ENCODE data around the gene PPP1R26.
"Not testable (repeated sequence)": the region's sequence is repeated elsewhere in the genome, so short reads cannot be mapped to it uniquely, and the experiment has no call there.

PPP1R26 gene

DNA sequence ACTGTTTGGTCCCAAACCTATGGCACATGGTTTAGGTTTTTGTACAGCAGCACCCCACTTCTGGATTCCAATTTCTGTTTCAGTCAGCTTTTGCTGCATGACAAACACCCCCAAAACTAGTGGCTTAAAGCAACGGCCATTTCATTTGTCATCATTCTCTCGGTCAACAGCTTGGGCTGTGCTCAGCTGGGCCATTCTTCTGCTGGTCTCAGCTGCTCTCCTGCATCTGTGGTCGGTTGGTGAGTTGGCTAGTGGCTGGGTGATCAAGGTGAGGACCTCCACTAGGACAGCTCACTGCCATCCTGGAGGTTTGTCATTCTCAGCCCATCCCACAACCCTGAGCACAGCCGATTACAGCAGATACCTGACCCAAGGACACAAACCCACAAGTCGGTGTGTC lies 24.8 kb upstream of the PPP1R26 start:
- peaks cover 22% of the 10 kb centered on the region for H3K27me3 Mint-ChIP-seq (ENCODE audit: low read depth)

DNA sequence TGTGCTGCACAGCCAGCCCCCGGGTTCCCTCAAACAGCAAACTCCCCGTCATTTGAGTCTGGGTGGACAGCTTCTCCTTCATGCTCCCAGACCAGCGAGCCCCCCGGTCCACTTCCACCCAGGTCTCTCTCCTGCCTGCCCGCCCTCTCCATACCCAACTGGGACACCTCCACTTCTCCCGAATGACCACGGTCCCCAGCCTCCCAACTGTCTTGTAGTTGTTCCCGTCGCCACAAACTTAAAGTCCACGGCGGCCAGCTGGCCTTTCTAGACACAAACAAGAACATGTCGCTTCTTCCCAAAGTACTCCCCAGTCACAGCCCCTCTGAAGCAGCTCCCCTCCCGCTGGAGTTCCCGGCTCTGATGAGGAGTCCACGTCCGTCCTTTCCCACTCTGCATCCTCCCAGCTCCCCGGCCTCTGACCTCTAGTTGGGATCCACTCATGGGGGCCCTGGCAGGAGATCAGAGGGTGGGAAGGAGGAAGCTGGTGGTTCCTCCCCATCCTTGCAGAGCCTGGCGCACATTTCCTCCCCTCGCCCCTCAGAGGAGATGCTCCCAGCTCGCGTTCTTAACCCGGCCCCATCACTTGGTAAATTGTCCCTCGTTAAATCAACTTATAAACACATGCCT lies 24.1 kb upstream of the PPP1R26 start:
- Mint-ChIP-seq H3K27me3 (ENCODE audit: low read depth) (peaks cover 25% of the 10 kb centered on the region), H3K36me3 (ENCODE audit: low read depth) (no peaks in the 10 kb centered on the region), H3K4me3 (no peak overlapping the region), H3K9me3 (peaks cover 11% of the 10 kb centered on the region), H3K4me1 (no peaks in the 10 kb centered on the region), H3K27ac (no peak overlapping the region)
- TF ChIP-seq, protein P1, sequence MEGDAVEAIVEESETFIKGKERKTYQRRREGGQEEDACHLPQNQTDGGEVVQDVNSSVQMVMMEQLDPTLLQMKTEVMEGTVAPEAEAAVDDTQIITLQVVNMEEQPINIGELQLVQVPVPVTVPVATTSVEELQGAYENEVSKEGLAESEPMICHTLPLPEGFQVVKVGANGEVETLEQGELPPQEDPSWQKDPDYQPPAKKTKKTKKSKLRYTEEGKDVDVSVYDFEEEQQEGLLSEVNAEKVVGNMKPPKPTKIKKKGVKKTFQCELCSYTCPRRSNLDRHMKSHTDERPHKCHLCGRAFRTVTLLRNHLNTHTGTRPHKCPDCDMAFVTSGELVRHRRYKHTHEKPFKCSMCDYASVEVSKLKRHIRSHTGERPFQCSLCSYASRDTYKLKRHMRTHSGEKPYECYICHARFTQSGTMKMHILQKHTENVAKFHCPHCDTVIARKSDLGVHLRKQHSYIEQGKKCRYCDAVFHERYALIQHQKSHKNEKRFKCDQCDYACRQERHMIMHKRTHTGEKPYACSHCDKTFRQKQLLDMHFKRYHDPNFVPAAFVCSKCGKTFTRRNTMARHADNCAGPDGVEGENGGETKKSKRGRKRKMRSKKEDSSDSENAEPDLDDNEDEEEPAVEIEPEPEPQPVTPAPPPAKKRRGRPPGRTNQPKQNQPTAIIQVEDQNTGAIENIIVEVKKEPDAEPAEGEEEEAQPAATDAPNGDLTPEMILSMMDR (IDR thresholded peaks at IDR 0.05; ENCODE audit: unreplicated experiment in 3 of 3): no peak

More for the DNA sequence above, 24.8 kb upstream of the PPP1R26 start:
- peaks cover 11% of the 10 kb centered on the region for H3K9me3 Mint-ChIP-seq
- no peak overlapping the region for H3K4me3 Mint-ChIP-seq
- TF ChIP-seq, protein P1 (IDR thresholded peaks at IDR 0.05; ENCODE audit: unreplicated experiment in 3 of 3): no peak
- H3K4me1 Mint-ChIP-seq: no peaks in the 10 kb centered on the region
- H3K36me3 Mint-ChIP-seq (ENCODE audit: low read depth): no peaks in the 10 kb centered on the region
- no peak overlapping the region for H3K27ac Mint-ChIP-seq

DNA sequence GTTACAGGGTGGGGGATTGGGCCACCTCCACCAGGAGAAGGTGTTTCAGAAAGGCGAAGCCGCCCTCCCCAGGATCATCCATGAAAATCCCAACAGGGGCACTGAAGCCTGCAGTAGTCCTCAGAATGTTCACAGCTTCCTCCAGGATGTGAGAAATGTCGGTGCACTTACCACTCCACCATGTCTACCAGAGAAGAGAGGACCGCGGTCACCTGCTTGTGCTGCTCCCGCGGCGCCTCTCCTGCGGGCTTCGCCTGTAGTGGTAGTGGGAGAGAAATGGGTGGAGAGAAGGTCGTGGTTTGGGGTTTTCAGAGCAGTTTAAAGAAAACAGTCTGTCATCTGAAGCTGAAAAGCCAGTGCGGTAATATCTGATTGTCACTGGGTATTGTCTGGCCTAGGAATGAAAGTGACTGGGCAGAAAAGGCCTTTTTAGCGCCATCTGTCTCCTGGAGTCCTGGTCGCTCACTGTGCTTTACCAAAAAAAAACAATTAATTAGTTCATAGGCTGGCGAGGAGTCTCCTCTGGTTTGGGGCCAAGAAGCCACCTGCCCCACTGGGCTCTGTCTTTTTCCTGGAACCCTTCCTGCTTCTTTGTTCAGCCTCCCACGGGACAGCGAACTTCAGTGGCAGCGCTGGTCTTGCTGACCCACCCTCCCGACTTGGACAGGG lies 23.0 kb upstream of the PPP1R26 start:
- peaks cover 29% of the 10 kb centered on the region for H3K27me3 Mint-ChIP-seq (ENCODE audit: low read depth)
- TF ChIP-seq, protein P1 (IDR thresholded peaks at IDR 0.05; ENCODE audit: unreplicated experiment in 3 of 3): no peak
- H3K4me1 Mint-ChIP-seq: no peaks in the 10 kb centered on the region
- no peaks in the 10 kb centered on the region for H3K36me3 Mint-ChIP-seq (ENCODE audit: low read depth)
- no peak overlapping the region for H3K4me3 Mint-ChIP-seq
- H3K27ac Mint-ChIP-seq: no peak overlapping the region
- H3K9me3 Mint-ChIP-seq: peaks cover 11% of the 10 kb centered on the region

DNA sequence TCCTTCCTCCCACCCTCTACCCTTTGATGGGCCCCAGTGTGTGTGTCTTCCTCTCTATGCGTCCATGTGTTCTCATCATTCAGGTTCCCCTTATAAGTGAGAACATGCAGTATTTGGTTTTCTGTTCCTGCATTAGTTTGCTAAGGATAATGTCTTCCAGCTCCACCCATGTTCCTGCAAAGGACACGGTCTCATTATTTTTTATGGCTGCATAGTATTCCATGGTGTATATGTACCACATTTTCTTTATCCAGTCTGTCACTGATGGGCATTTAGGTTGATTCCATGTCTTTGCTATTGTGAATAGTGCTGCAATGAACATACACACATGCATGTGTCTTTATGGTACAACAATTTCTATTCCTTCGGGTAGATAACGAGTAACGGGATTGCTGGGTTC lies 21.1 kb upstream of the PPP1R26 start:
- H3K9me3 Mint-ChIP-seq; H3K4me3 Mint-ChIP-seq; H3K36me3 Mint-ChIP-seq (ENCODE audit: low read depth); H3K4me1 Mint-ChIP-seq; H3K27ac Mint-ChIP-seq: not testable (repeated sequence)
- peaks cover 32% of the 10 kb centered on the region for H3K27me3 Mint-ChIP-seq (ENCODE audit: low read depth)

GRCh38 chr9:135461936-135462335 lies 17.6 kb upstream of the PPP1R26 start:
- Mint-ChIP-seq H3K9me3 (no peaks in the 10 kb centered on the region), H3K27me3 (ENCODE audit: low read depth) (peaks cover 21% of the 10 kb centered on the region), H3K4me1 (no peaks in the 10 kb centered on the region), H3K4me3 (no peak overlapping the region), H3K36me3 (ENCODE audit: low read depth) (no peaks in the 10 kb centered on the region), H3K27ac (no peak overlapping the region)
- TF ChIP-seq, protein P1 (IDR thresholded peaks at IDR 0.05; ENCODE audit: unreplicated experiment in 3 of 3): no peak

- H3K27ac Mint-ChIP-seq: no peak overlapping the region
- H3K9me3 Mint-ChIP-seq: no peaks in the 10 kb centered on the region
- TF ChIP-seq, protein P1 (IDR thresholded peaks at IDR 0.05; ENCODE audit: unreplicated experiment in 3 of 3): no peak
- no peaks in the 10 kb centered on the region for H3K4me1 Mint-ChIP-seq
- peaks cover 25% of the 10 kb centered on the region for H3K27me3 Mint-ChIP-seq (ENCODE audit: low read depth)
- H3K36me3 Mint-ChIP-seq (ENCODE audit: low read depth): no peaks in the 10 kb centered on the region
- H3K4me3 Mint-ChIP-seq: no peak overlapping the region
Observed at GRCh38 chr9:135463140-135463539, 16.4 kb upstream of the PPP1R26 start.
